WTC11 (cell line): Measurements from ENCODE around the gene EIF2A. TPM values are rescaled to one million over a fixed set of nuclear protein-coding genes. Genes with fewer than 3 reads are reported as not detected.
A peak's percentile ranks its signal among the peaks of the same experiment; 100 is the strongest.

Experiments
- AFF4 ChIP-seq: sonication (generic); formaldehyde crosslinking; IDR thresholded peaks from 2 replicates; pipeline ENCODE4 v1.8.1; 2023; ENCODE audit warnings: mild to moderate bottlenecking, missing genetic modification reagents, borderline replicate concordance
- CREB1 ChIP-seq: sonication (generic); formaldehyde crosslinking; IDR thresholded peaks from 2 replicates; pipeline ENCODE4 v1.8.0; 2023; ENCODE audit warnings: mild to moderate bottlenecking, missing genetic modification reagents
- ELF4 ChIP-seq: sonication (generic); formaldehyde crosslinking; IDR thresholded peaks from 2 replicates; pipeline ENCODE4 v1.8.1; 2022; ENCODE audit warnings: low read depth, mild to moderate bottlenecking, moderate library complexity, missing genetic modification reagents
- ETV6 ChIP-seq: sonication (generic); formaldehyde crosslinking; IDR thresholded peaks from 2 replicates; pipeline ENCODE4 v1.8.1; 2022; ENCODE audit warnings: mild to moderate bottlenecking, missing genetic modification reagents
- FOXK1 ChIP-seq: sonication (generic); formaldehyde crosslinking; IDR thresholded peaks from 2 replicates; pipeline ENCODE4 v1.8.0; 2022; ENCODE audit warnings: mild to moderate bottlenecking, moderate library complexity, missing genetic modification reagents
- FOXP1 ChIP-seq: sonication (generic); formaldehyde crosslinking; IDR thresholded peaks from 2 replicates; pipeline ENCODE4 v1.8.0; 2022; ENCODE audit warnings: missing genetic modification reagents, mild to moderate bottlenecking, moderate library complexity, borderline replicate concordance
- GABPB1 ChIP-seq: sonication (generic); formaldehyde crosslinking; IDR thresholded peaks from 2 replicates; pipeline ENCODE4 v1.8.1; 2023; ENCODE audit warnings: mild to moderate bottlenecking, missing genetic modification reagents
- HMGXB4 ChIP-seq: sonication (generic); formaldehyde crosslinking; IDR thresholded peaks from 2 replicates; pipeline ENCODE4 v1.8.1; 2023; ENCODE audit warnings: mild to moderate bottlenecking, moderate library complexity, missing genetic modification reagents
- NR2C2 ChIP-seq: sonication (generic); formaldehyde crosslinking; IDR thresholded peaks from 2 replicates; pipeline ENCODE4 v1.8.0; 2022; ENCODE audit warnings: mild to moderate bottlenecking, missing genetic modification reagents
- NR3C1 ChIP-seq: sonication (generic); formaldehyde crosslinking; conservative IDR thresholded peaks from 2 replicates; pipeline ENCODE4 v1.8.1; 2023; ENCODE audit warnings: low read depth, mild to moderate bottlenecking, missing genetic modification reagents
- PREB ChIP-seq: sonication (generic); formaldehyde crosslinking; IDR thresholded peaks from 2 replicates; pipeline ENCODE4 v1.8.1; 2022; ENCODE audit warnings: mild to moderate bottlenecking, missing genetic modification reagents, moderate library complexity, borderline replicate concordance
- SMAD4 ChIP-seq: sonication (generic); formaldehyde crosslinking; IDR thresholded peaks from 2 replicates; pipeline ENCODE4 v1.8.0; 2022; ENCODE audit warnings: mild to moderate bottlenecking, missing genetic modification reagents
- SOX15 ChIP-seq: fragments of 250-450 bp; sonication (Bioruptor Pico); IDR thresholded peaks from 2 replicates; pipeline ENCODE4 v1.9.0; 2021; ENCODE audit warnings: mild to moderate bottlenecking
- STAT6 ChIP-seq: sonication (generic); formaldehyde crosslinking; conservative IDR thresholded peaks from 2 replicates; pipeline ENCODE4 v1.8.1; 2023; ENCODE audit warnings: mild to moderate bottlenecking, low read depth, missing genetic modification reagents, moderate library complexity
- TCF7 ChIP-seq: sonication (generic); formaldehyde crosslinking; IDR thresholded peaks from 2 replicates; pipeline ENCODE4 v1.8.0; 2022; ENCODE audit warnings: mild to moderate bottlenecking, low read depth, missing genetic modification reagents, moderate library complexity
- TEAD1 ChIP-seq: sonication (generic); formaldehyde crosslinking; IDR thresholded peaks from 2 replicates; pipeline ENCODE4 v1.8.0; 2022; ENCODE audit warnings: mild to moderate bottlenecking, missing genetic modification reagents
- ZBTB21 ChIP-seq: sonication (generic); formaldehyde crosslinking; IDR thresholded peaks from 2 replicates; pipeline ENCODE4 v1.8.1; 2023; ENCODE audit warnings: mild to moderate bottlenecking, missing genetic modification reagents, borderline replicate concordance
- ZMAT4 ChIP-seq: fragments of 250-450 bp; sonication (Bioruptor Pico); IDR thresholded peaks from 2 replicates; pipeline ENCODE4 v1.9.0; 2021; ENCODE audit warnings: mild to moderate bottlenecking
- ZNF232 ChIP-seq: sonication (generic); formaldehyde crosslinking; IDR thresholded peaks from 2 replicates; pipeline ENCODE4 v1.8.0; 2022; ENCODE audit warnings: mild to moderate bottlenecking, missing genetic modification reagents
- ZNF532 ChIP-seq: fragments of 250-450 bp; sonication (Bioruptor Pico); IDR thresholded peaks from 2 replicates; pipeline ENCODE4 v1.9.0; 2021; ENCODE audit warnings: mild to moderate bottlenecking, borderline replicate concordance
- total RNA-seq: library from RNA; stranded (reverse); gene quantifications from 3 replicates; pipeline ENCODE4 v1.2.3, GENCODE V29; 2021

EIF2A gene
- total RNA-seq, 1 experiment from 2014 or later = 88.4 TPM

GRCh38 chr3:150546226-150547044 lies at the start of gene EIF2A, which contains the start of gene SERP1 (continued):
- TF ChIP-seq PREB (CRISPR knock-in tag) = no peak
- TF ChIP-seq SMAD4 (CRISPR knock-in tag) = no peak
- TF ChIP-seq AFF4 = no peak; the same call in 1 of the 2 replicates
- TF ChIP-seq FOXP1 = peak; percentile 81
- no peak for TF ChIP-seq ZMAT4 (CRISPR knock-in tag)
- peak; percentile 87 for TF ChIP-seq CREB1 (CRISPR knock-in tag)
- TF ChIP-seq STAT6 = 0 out of 2 replicates have a peak, but pooled peaks have one; percentile 85
- TF ChIP-seq GABPB1 (CRISPR knock-in tag) = peak; percentile 89
- TF ChIP-seq NR2C2 (CRISPR knock-in tag) = peak; percentile 91
- 0 out of 2 replicates have a peak, but pooled peaks have one; percentile 69 for TF ChIP-seq ELF4 (CRISPR knock-in tag)
- peak; percentile 90 for TF ChIP-seq FOXK1 (CRISPR knock-in tag)
- TF ChIP-seq NR3C1 (CRISPR knock-in tag) = no peak
- TF ChIP-seq HMGXB4 (CRISPR knock-in tag) = peak; percentile 77; the same call in 1 of the 2 replicates
- TF ChIP-seq ZNF532 (CRISPR knock-in tag) = no peak
- TF ChIP-seq SOX15 (CRISPR knock-in tag) = no peak
- peak; percentile 88 for TF ChIP-seq ZBTB21 (CRISPR knock-in tag)
- no peak for TF ChIP-seq TCF7 (CRISPR knock-in tag)
- peak; percentile 86; the same call in 1 of the 2 replicates for TF ChIP-seq ZNF232 (CRISPR knock-in tag)
- peak; percentile 58; the same call in 1 of the 2 replicates for TF ChIP-seq TEAD1 (CRISPR knock-in tag)
- peak; percentile 88 for TF ChIP-seq ETV6 (CRISPR knock-in tag)
